MCF 10A (cell line): ENCODE data around the gene SAMHD1. TPM values are rescaled to one million over a fixed set of nuclear protein-coding genes. Genes with fewer than 3 reads are reported as not detected.

Source experiments
- BruUV-seq: library from RNA; stranded (reverse); fragments of 400-500 nt; replicated peaks from 2 replicates; lab custom pipeline; 2021; lab: Mats Ljungman, UMichigan
- CTCF ChIA-PET: fragments of 300-600 bp; sonication (Branson Sonifier 250); formaldehyde crosslinking; extraction: SDS; loops from one replicate; lab custom pipeline; 2021; ENCODE audit warnings: antibody characterized with exemption, inconsistent platforms; lab: Yijun Ruan, JAX
- POLR2A ChIA-PET: fragments of 300-600, 350-650 bp; sonication (Branson Sonifier 250); formaldehyde crosslinking; extraction: SDS; loops from one replicate; lab custom pipeline; 2020; ENCODE audit warnings: antibody characterized with exemption, inconsistent platforms; lab: Yijun Ruan, JAX
- DNase-seq: peaks from one replicate; pipeline ENCODE4 v3.0.0-alpha.2; 2018; ENCODE audit not compliant: unreplicated experiment
- H3K27ac Mint-ChIP-seq: one replicate; pipeline ENCODE4 v1.8.0; 2022; ENCODE audit warnings: mild to moderate bottlenecking, low read depth, mixed read lengths; ENCODE audit not compliant: unreplicated experiment
- H3K27me3 Mint-ChIP-seq: one replicate; pipeline ENCODE4 v1.8.0; 2022; ENCODE audit warnings: mixed read lengths; ENCODE audit not compliant: insufficient read depth, unreplicated experiment
- H3K36me3 Mint-ChIP-seq: one replicate; pipeline ENCODE4 v1.8.0; 2022; ENCODE audit warnings: mild to moderate bottlenecking, moderate library complexity, mixed read lengths; ENCODE audit not compliant: insufficient read depth, unreplicated experiment
- H3K4me1 Mint-ChIP-seq: one replicate; pipeline ENCODE4 v1.8.0; 2022; ENCODE audit warnings: mixed read lengths; ENCODE audit not compliant: insufficient read depth, unreplicated experiment
- H3K4me3 Mint-ChIP-seq: one replicate; pipeline ENCODE4 v1.8.0; 2022; ENCODE audit warnings: mild to moderate bottlenecking, moderate library complexity, mixed read lengths; ENCODE audit not compliant: unreplicated experiment
- H3K9me3 Mint-ChIP-seq: one replicate; pipeline ENCODE4 v1.8.0; 2022; ENCODE audit warnings: mixed read lengths; ENCODE audit not compliant: unreplicated experiment
- intact Hi-C: fragments of 100-400 bp; cut with micrococcal nuclease; formaldehyde crosslinking; loops from 2 replicates; pipeline ENCODE4 v1.14.1; 2022
- total RNA-seq: library from RNA; stranded (reverse); gene quantifications from 2 replicates; pipeline ENCODE4 v1.2.3, GENCODE V29; 2022
- TF ChIP-seq, protein P1 (sequence below): fragments of 200-600 bp; IDR thresholded peaks from one replicate; pipeline ENCODE4 v1.8.0; 2022; ENCODE audit warnings: antibody characterized with exemption, mild to moderate bottlenecking; ENCODE audit not compliant: unreplicated experiment

The SAMHD1 gene
- total RNA-seq, 1 experiment from 2014 or later = 2.6 TPM

DNA sequence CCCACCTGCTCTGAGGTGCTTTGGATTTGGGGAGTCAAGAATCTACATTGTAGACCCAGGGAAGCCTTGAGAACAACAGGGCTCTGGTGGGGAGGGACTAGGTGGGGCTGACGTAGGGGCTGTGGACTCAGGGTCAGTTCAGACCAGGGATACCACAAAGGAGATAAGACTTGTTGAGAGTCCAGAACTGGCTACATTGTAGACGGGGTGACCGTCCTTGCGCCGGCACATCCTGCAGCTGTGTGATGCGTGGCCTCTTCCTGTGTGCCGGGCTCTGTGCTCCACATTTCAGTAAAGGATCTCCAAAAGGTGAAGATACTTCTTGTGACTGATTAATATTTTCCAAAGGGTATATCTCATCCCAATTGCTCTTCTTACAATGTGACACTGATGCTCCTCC is 85.3 kb downstream of the SAMHD1 start:
- Mint-ChIP-seq H3K27me3 (no peaks in the 10 kb centered on the region), H3K4me1 (peaks cover 10% of the 10 kb centered on the region), H3K9me3 (no peaks in the 10 kb centered on the region), H3K27ac (no peak overlapping the region), H3K4me3 (no peak overlapping the region), H3K36me3 (no peaks in the 10 kb centered on the region)
- POLR2A ChIA-PET = interaction anchor here (0.8 kb wide), 1 partner anchor 21 kb away, joined by 5 read pairs; no protein-coding TSS in a partner anchor
- TF ChIP-seq, protein P1, sequence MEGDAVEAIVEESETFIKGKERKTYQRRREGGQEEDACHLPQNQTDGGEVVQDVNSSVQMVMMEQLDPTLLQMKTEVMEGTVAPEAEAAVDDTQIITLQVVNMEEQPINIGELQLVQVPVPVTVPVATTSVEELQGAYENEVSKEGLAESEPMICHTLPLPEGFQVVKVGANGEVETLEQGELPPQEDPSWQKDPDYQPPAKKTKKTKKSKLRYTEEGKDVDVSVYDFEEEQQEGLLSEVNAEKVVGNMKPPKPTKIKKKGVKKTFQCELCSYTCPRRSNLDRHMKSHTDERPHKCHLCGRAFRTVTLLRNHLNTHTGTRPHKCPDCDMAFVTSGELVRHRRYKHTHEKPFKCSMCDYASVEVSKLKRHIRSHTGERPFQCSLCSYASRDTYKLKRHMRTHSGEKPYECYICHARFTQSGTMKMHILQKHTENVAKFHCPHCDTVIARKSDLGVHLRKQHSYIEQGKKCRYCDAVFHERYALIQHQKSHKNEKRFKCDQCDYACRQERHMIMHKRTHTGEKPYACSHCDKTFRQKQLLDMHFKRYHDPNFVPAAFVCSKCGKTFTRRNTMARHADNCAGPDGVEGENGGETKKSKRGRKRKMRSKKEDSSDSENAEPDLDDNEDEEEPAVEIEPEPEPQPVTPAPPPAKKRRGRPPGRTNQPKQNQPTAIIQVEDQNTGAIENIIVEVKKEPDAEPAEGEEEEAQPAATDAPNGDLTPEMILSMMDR = no peak
- intact Hi-C loops = no loop called here
- BruUV-seq = no TSS peak
- DNase-seq = no peak
- CTCF ChIA-PET = no interaction called here

DNA sequence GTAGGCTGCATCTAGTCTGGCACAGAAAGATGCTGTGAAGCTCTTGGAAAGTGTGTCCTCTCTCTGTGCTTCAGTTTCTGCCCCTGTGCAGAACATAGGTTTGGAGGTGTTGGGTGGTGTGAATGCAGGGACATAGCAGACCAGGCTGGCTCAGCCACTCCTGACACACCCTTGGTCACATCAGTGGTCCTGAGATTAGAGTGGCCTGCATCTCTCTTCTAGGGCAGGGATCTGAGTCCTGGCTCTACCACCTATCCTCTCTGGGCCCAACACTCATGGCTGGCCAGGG is 85.7 kb downstream of the SAMHD1 start:
- H3K27ac Mint-ChIP-seq = no peak overlapping the region
- intact Hi-C loops = no loop called here
- TF ChIP-seq, protein P1 = no peak
- ChIA-PET CTCF (interaction anchor here (0.7 to 0.9 kb wide), 2 partner anchors 57 to 261 kb away, joined by 3 to 4 read pairs; no protein-coding TSS in a partner anchor), POLR2A (interaction anchor here (4.8 kb wide), 1 partner anchor 92 kb away, joined by 35 read pairs; the partner anchor contains the start of gene DSN1)
- DNase-seq = no peak
- H3K36me3 Mint-ChIP-seq = no peaks in the 10 kb centered on the region
- H3K9me3 Mint-ChIP-seq = no peaks in the 10 kb centered on the region
- no peak overlapping the region for H3K4me3 Mint-ChIP-seq
- H3K27me3 Mint-ChIP-seq = no peaks in the 10 kb centered on the region
- peaks cover 14% of the 10 kb centered on the region for H3K4me1 Mint-ChIP-seq
- no TSS peak for BruUV-seq

DNA sequence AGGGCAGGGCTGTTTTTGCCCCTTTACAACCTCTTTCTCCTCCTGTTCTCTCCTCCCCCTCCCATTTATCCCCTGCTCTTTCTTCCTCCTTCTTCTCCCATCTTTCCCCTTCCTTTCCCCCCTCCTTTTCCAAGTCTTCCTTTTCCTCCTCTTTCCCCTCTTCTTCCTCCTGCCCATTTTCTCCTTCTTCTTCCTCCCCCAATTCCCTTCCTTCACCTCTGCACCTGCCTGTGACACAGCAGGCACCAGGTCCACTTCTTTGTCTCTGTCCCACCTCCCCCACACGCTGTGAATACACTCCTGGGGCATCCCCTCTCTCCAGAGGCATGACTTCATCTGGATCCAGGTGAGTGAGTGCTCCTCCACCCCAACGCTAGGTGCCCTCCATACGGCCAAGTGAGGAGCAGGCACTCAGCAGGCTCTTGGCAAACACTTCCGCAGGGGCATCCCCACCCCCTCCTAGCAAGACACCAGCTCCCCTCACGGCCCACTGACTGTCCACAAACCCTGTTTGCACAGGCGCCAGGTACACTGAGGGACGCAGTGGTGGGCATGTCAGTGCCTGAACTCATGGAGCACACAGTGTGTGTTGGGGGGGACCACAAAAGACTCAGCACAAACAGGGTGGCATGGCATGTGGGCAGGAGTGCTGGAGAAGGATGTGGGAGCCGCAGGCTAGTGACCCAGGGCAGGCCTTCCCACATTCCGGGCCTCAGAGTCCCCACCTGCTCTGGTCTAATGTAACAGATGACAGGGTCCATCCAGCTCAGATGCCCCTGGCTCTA is 86.2 kb downstream of the SAMHD1 start:
- H3K4me1 Mint-ChIP-seq = peaks cover 19% of the 10 kb centered on the region
- CTCF ChIA-PET = interaction anchor here (0.6 to 1.2 kb wide), 6 partner anchors 14 to 1014 kb away, joined by 3 to 5 read pairs (median 3); no protein-coding TSS in a partner anchor
- no peak overlapping the region for H3K27ac Mint-ChIP-seq

More for the DNA sequence above, 86.2 kb downstream of the SAMHD1 start:
- Mint-ChIP-seq H3K27me3 (no peaks in the 10 kb centered on the region), H3K9me3 (no peaks in the 10 kb centered on the region), H3K4me3 (peak overlapping the region; percentile 76), H3K36me3 (no peaks in the 10 kb centered on the region)
- BruUV-seq = no TSS peak
- DNase-seq = no peak
- TF ChIP-seq, protein P1 = no peak
- POLR2A ChIA-PET = interaction anchor here (2.1 to 7.4 kb wide), 3 partner anchors 16 to 259 kb away, joined by 9 to 88 read pairs (median 35); partner anchors contain the start of genes DSN1 and RAB5IF
- intact Hi-C loops = no loop called here
